ENCODE results near the gene SAC3D1. TPM values are rescaled to one million over a fixed set of nuclear protein-coding genes. Genes with fewer than 3 reads are reported as not detected.

The SAC3D1 gene
- total and polyA plus RNA-seq, 9 of the 15 experiments (the other 6 are each of a cell fraction or from before 2014, with no cell fraction given): 0.20 to 35.2 (median 5.8) TPM

GRCh38 chr11:65040847-65041622 is at the start of gene SAC3D1 (continued):
- TF ChIP-seq CHD7 (IDR thresholded peaks at IDR 0.05; ENCODE audit: low read depth, low read length): no peak
- TF ChIP-seq ZNF778 (CRISPR knock-in tag; IDR thresholded peaks at IDR 0.05): no peak
- peak; percentile 81 for TF ChIP-seq FOXM1 (IDR thresholded peaks at IDR 0.05; ENCODE audit: low read depth)
- no peak; the same call in 1 of the 2 replicates for TF ChIP-seq FOXM1 (CRISPR knock-in tag; IDR thresholded peaks at IDR 0.05; ENCODE audit: low read depth)
- no peak for TF ChIP-seq HES1 (IDR thresholded peaks at IDR 0.05; ENCODE audit: low read depth)
- no peak for TF ChIP-seq E2F8 (IDR thresholded peaks at IDR 0.05; ENCODE audit: low read depth, partially characterized antibody)
- TF ChIP-seq ZNF431 (CRISPR knock-in tag; IDR thresholded peaks at IDR 0.05): peak; percentile 70; the same call in 1 of the 2 replicates
- no peak for TF ChIP-seq ZNF239 (CRISPR knock-in tag; IDR thresholded peaks at IDR 0.05)
- TF ChIP-seq HLTF (IDR thresholded peaks at IDR 0.05): no peak
- peak; percentile 39; the same call in 1 of the 2 replicates for TF ChIP-seq NR2C2 (CRISPR knock-in tag; IDR thresholded peaks at IDR 0.05)
- peak; percentile 98 for TF ChIP-seq NR2C2 (tag; IDR thresholded peaks at IDR 0.05)
- no peak for TF ChIP-seq SMC3 (conservative IDR thresholded peaks at IDR 0.05; ENCODE audit: insufficient read depth, low read depth, low read length)
- no peak; a peak in 1 of 4 replicates for TF ChIP-seq KDM4B (IDR thresholded peaks at IDR 0.05; ENCODE audit: borderline replicate concordance in 2 of 2, low read depth in 1 of 2)
